Posterior vena cava (tissue), 2 donors: ENCODE data around the gene NEK11. TPM values are rescaled to one million over a fixed set of nuclear protein-coding genes. Genes with fewer than 3 reads are reported as not detected.

ENCODE experiments used
- DNase-seq: peaks from one replicate; pipeline ENCODE4 v3.0.0-alpha.2; 2020; ENCODE audit warnings: low spot score
- intact Hi-C, 2 donors: fragments of 100-400 bp; cut with DNase I; formaldehyde crosslinking; loops; one replicate each; pipeline versions ENCODE4 v1.14.1 to v1.14.2; 2022 to 2023
- total RNA-seq, 2 donors: library from RNA; stranded (reverse); fragmentation: NEBNext Ultra II Directional; extraction: Animal tissue kit (Norgen Biotek cat#: 25700); gene quantifications; one replicate each; pipeline ENCODE4 v1.2.1, GENCODE V29; 2021
- donor health status: DM: yes; HTN: yes; CAD: no.
- donor health status: DM: yes; HTN: yes; CAD: no.

The NEK11 gene
- total RNA-seq, 2 donors from 2014 or later: 5.7 to 8.2 TPM

DNA sequence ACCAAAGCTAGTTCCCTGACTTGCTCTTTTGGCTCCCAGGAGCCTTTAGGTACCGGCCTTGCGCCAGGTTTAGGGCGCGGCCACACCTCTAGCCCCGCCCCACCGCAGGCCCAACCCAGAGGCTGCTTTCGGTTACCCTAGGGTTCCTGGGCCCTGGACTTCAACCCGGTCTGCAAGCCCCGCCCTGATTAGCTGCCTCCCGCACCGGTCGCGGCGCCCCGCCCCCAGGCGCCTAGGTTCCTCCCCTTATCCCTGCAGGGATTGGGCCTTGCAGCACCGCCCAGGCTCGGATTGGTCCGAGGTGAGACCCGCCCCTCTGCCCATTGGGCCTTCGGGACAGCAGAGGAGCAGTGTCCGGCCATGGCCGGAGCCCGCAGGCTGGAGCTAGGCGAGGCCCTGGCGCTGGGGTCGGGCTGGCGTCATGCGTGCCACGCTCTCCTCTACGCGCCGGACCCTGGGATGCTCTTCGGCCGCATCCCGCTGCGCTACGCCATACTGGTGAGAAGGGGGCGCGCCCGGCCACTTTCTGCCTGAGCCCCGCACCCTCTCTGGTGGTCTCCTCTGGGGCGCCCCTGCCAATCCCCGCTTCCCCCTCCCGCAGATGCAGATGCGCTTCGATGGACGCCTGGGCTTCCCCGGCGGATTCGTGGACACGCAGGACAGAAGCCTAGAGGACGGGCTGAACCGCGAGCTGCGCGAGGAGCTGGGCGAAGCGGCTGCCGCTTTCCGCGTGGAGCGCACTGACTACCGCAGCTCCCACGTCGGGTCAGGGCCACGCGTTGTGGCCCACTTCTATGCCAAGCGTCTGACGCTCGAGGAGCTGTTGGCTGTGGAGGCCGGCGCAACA is 355.0 kb downstream of the NEK11 start, which contains the start of gene NUDT16:
TSS of gene NUDT16 (plus strand) at position 330 of the 847 bp plus-strand sequence. CDS start at position 361, 31 bp downstream.
- intact Hi-C loops: loop anchor here in 1 of 2 donors (10.0 kb wide), 1 partner anchor 123 kb away; the partner anchor contains the start of gene MRPL3
- DNase-seq: peak; percentile 100

DNA sequence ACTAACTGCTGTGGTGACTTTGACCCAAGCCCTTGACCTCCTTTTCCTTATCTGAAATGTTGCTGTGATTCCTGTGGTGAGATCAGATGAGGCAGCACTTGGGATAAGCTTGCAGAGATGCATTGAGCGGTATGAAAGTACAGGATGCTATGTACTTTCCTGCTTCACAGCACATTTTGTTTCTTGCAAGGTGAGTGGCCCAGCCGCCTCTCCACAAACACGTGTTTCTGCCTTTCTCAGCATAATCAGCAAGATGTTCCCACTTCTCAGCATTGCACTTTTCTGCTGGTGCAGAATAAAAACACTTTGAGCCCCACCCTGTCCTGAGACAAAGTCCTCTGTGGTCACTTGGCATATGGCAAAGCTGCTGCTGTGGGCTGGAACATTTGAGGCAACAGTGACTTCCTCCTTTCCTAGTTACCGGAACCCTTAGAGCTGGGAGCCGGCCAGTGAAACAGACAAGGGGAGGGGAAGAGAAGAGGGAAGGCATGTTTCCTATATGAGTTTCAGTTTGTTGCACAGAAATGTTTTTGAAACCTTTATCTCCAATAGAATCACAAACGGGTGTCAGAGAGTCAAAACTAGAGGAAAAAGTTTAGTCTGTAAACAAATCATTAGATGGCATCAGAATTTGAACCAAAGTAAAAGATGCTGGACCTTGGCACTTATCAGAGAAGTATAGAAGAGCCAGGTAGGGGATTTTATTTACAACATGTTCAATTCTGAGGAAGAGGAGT is 359.9 kb downstream of the NEK11 start:
- DNase-seq: peak; percentile 92
- intact Hi-C loops: loop anchor here in 1 of 2 donors (10.0 kb wide), 1 partner anchor 118 kb away; the partner anchor contains the start of gene MRPL3

DNA sequence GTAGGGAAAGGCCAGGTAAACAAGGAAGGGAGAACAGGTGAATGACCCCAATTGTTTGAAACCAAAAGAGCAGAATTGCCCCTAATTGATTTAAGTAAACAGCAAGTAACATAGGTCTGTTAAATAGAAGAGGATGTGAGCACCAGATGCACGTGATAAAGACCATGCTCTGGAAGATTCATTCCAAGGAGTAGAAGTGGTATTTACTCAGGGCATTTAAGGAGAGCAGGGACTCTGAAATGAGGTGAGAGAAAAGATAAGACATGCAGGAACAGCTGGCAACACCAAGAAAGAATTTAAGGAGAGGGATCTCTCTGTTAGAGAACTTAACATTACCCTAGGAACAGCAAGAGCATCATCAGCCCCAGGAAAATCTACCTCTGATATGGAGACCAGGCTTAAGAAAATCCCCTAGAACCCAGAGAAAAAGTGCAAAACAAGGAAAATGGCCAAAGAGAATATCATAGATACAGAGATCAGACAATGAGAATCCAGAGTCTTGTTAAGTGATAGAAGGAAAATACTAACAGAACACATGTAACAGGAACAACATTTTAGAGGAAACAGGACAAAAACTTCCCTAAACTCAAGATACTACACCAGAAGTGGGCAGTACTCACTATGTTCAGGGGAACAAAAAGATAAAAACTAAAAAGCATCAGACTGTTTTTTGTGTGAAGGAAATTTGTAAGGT is 361.3 kb downstream of the NEK11 start:
- DNase-seq: no peak
- intact Hi-C loops: loop anchor here in 1 of 2 donors (10.0 kb wide), 1 partner anchor 117 kb away; the partner anchor contains the start of gene MRPL3

DNA sequence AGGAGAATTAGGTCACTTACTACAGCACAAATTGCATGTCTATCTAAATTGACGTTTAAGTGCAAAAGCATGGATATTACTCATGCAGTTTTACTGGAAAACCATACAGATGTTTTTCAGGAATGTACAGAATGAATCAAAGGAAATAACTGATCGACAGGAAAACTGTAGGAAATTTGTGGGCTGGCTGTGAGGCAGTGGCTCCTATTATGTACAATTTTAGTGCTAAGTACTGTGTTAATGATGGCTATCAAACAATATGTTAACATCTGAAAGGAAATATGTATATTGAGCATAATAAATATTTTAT is 361.8 kb downstream of the NEK11 start:
- intact Hi-C loops: loop anchor here in 1 of 2 donors (10.0 kb wide), 1 partner anchor 116 kb away; the partner anchor contains the start of gene MRPL3
- DNase-seq: no peak

DNA sequence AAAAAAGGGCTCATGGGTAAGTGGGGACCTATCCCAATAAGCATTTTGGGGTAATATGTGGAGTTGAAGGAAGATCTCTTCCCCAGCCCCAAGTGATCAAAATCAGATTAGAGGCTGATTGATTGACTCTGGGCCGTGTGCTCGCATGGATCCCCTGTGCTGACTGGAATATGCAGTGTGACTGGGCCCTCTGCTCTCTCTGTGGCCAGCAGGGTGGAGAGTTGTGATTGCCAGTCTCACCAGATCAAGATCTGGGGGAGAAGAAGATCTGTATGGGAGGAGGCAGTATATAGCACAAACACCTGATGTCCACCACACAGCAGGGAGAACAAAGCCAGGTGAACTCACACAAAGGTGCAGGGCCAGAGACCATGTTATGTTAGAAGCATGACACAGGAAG is 363.7 kb downstream of the NEK11 start:
- no peak for DNase-seq
- intact Hi-C loops: no loop called here

DNA sequence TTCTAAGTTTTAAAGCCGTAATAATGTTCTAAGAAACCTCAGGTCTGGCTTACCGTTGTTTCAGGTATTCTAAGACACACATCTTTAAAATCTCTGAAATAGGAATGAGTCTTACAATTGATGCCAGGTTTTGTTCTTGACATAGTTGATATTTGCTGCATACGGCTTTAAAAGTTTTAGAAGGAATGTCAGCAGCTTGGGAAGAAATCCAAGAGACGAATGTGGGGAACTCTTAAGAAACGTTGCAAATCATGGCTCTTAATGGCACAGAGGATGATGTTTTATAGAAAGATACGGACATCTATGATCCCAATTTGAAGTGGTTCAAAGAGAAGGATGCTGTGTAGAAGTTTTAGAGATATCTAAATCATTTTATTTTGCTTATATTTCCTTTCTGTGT is 366.4 kb downstream of the NEK11 start:
- DNase-seq: no peak
- intact Hi-C loops: no loop called here

DNA sequence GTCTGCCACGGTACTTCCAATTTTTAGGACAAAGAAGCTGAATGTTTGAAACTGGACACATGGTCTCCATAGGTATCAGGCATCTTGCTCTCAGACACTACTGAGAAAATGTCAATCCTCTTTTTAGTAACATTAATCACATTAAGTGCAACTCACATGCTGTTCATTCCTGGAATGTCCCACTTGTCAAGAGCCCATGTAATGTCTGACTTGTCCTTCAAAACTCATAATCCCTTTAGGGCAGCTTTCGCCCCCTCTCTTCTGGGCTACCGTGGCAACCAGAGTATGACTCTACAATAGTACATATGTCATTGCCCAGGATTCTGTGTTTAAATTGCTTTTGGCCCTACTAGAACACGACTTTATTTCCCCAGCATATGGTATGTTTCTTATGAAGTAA is 367.2 kb downstream of the NEK11 start:
- intact Hi-C loops: no loop called here
- no peak for DNase-seq

DNA sequence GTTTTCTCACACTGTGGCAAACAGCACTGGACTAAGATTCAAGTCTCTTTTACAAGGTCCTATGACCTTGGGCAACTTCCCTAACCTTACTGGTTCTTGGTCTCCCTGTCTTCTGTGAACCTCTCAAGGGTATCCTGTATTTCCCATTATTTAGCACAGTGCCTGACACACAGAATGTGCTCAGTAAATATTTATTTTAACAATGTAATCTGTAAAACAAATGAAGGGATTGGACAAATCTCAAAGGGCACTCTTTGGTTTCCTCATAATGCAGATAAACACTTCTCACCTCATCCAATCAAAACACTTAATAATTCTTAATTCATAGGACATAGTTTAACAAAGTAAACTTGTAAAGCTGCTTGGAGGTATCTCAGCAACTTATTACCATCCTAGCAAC is 367.7 kb downstream of the NEK11 start:
- intact Hi-C loops: no loop called here

DNA sequence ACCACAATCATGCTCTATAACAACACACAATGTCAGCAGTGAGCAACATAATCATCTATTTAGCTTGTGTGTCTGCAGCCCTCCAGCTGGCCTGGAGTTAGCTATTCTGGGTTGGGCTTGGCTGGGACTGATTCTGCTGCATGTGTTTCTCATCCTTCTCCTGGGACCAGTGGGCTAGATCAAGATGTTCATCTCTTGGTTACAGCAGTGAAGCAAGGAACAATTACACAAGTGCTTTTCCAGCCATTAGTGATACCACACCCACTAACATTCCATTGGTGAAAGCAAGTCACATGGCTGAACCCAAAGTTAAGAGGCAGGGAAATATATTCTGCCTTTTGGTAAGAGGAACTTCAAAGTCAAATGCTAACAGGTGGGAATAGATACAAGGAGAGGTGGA is 369.5 kb downstream of the NEK11 start:
- intact Hi-C loops: no loop called here

More for the DNA sequence above, 367.7 kb downstream of the NEK11 start:
- DNase-seq: no peak

DNA sequence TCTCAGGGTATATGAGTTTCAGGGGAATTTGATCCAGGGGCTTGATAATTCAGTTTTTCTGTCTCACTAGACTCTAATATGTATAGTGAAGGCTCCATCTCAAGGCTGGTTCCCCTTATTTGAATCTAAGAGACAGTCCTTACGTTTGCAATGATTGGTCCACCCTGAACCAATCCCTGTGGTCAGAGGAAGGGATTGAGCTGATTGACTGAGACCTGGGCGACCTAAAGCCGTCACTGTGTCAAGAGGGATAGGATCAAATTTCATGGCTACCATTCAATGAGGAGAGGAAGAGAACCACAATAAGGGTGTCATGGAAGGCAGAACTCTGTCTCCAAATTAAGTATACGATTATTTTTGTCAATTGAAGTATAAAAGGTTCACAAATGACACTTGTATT is 371.2 kb downstream of the NEK11 start:
- intact Hi-C loops: no loop called here
- no peak for DNase-seq

More for the DNA sequence above, 369.5 kb downstream of the NEK11 start:
- no peak for DNase-seq

Other genes starting within 250 kb of the NEK11 start
- gene ATP2C1, start 132.8 kb upstream of the NEK11 start, total RNA-seq: 10 to 100 TPM; 46.5 to 47.1 TPM
- 1 to 10 TPM; 3.8 to 5.6 TPM for gene ASTE1, start 52 bp upstream of the NEK11 start, total RNA-seq